Dermis blood vessel endothelial cell (primary cell): ENCODE measurements around the gene CALCOCO1. TPM values are rescaled to one million over a fixed set of nuclear protein-coding genes. Genes with fewer than 3 reads are reported as not detected.
"Not testable (repeated sequence)": the region's sequence is repeated elsewhere in the genome, so short reads cannot be mapped to it uniquely, and the experiment has no call there.

ENCODE experiments used
- DNase-seq: peaks from one replicate; pipeline ENCODE4 v3.0.0; 2010
- total RNA-seq: library from RNA; depleted of rRNA; stranded (reverse); fragments of >200 nt; gene quantifications from 2 replicates; pipeline ENCODE4 v1.2.3, GENCODE V29; 2014

Gene CALCOCO1
- 87.6 and 98.4 TPM in 2 replicates for total RNA-seq

DNA sequence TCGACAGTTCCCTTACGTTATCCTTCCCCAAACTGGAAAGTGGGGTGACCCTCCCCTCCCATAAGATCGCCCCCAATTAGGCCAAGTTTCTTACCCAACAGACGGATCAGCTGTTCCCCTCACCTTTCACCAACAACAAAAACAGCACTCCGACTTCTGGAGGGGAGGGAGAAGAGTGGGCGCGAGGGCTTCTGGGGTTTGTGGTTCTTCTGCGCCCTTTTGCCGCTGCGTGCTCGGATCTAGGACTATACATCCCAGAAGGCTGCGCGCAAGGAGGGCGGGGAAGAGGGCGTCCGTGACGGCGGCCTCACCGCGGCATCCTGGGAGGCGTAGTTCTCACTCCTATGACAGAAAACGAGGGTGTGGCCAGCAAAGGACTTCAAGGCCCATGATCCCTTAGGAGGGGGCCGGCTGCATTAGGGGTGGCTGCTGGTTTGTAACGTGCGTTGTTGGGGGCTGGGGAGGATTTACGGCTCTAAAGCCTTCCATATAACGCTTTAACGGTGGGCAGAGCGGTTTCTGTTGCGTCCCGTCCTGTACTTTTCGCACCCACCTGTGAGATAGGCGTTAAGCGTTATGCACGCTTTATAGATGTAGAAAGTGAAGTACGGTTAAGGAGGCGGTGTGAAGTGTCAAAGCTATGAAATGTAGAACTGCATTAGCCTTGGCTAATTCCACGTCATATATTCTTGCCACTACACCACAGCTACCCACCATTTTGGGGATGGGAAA lies at the start of gene CALCOCO1:
Gene CALCOCO1 (minus strand): TSS at position 143 of the 732 bp plus-strand sequence. CDS start 2,210 bp downstream, outside the sequence.
- DNase-seq = peak; percentile 98

GRCh38 chr12:53776872-53777271 lies 49.6 kb upstream of the CALCOCO1 start:
- no peak for DNase-seq

- no peak for DNase-seq
These were observed 48.4 kb upstream of the CALCOCO1 start for GRCh38 chr12:53775478-53776145.

DNA sequence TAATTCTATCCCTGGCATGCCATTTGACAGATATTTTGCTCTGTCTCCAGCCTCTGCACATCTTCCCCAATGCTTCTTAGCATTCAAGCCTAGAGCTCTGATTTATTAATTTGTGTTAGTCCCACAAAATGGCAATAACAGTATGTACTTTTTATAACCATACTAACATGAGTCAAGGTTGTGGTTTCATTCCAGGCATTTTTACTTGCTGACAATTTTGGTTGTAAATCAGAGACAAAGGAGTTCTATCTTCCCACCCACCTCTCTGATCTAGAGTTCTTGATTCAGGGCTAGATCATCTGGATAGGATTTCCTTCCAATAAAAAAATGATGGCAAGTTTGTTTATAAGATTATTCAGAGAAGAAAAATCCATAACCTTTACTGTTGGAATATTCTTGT lies 43.0 kb upstream of the CALCOCO1 start:
- no peak for DNase-seq

- DNase-seq = no peak
These were observed 41.7 kb upstream of the CALCOCO1 start for GRCh38 chr12:53768976-53769375.

GRCh38 chr12:53766881-53767280 lies 39.6 kb upstream of the CALCOCO1 start:
- no peak for DNase-seq

DNA sequence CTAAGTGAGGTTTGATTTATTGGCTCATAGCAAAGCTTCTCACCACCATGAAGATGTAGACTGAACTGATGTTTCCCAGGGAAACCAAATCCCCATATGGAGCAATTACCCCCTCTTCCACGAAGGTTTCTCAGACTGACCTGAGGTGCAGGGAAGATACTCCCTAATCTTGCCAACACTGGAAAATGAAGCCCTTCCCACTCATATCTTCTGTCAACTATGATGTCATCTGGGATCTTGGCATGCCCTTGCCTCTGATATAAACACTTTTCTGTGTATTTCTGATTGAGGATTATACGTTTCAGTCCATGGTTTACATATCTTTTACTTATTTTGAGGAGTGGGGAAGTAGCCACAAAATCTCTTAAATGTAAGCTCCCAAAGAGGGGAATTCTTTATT lies 38.6 kb upstream of the CALCOCO1 start:
- no peak for DNase-seq

GRCh38 chr12:53764615-53765014 lies 37.4 kb upstream of the CALCOCO1 start:
- DNase-seq = no peak

GRCh38 chr12:53762793-53763192 lies 35.5 kb upstream of the CALCOCO1 start:
- not testable (repeated sequence) for DNase-seq

DNA sequence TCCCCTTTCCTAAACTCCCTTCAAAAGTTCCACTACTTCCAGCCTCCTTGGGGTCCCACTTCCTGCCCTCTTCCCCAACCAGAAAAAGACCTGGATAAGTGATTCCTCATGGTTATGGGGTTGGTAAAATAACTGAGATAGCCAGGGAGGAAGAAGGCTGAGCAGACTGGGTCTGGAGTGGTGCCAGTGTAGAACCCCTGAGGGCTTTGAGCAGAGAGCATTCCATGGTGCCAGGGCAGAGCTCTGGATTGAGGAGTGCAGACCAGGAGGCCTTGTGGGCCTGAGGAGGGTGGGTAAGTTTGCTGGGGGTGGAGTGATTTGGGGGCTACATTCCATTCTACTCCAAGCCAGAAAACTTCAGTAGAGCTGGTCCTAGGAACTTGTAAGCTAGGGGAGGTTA lies 34.1 kb upstream of the CALCOCO1 start:
- no peak for DNase-seq

GRCh38 chr12:53759261-53759660 lies 32.0 kb upstream of the CALCOCO1 start:
- no peak for DNase-seq

- no peak for DNase-seq
These were observed 31.5 kb upstream of the CALCOCO1 start for GRCh38 chr12:53758730-53759103.

DNA sequence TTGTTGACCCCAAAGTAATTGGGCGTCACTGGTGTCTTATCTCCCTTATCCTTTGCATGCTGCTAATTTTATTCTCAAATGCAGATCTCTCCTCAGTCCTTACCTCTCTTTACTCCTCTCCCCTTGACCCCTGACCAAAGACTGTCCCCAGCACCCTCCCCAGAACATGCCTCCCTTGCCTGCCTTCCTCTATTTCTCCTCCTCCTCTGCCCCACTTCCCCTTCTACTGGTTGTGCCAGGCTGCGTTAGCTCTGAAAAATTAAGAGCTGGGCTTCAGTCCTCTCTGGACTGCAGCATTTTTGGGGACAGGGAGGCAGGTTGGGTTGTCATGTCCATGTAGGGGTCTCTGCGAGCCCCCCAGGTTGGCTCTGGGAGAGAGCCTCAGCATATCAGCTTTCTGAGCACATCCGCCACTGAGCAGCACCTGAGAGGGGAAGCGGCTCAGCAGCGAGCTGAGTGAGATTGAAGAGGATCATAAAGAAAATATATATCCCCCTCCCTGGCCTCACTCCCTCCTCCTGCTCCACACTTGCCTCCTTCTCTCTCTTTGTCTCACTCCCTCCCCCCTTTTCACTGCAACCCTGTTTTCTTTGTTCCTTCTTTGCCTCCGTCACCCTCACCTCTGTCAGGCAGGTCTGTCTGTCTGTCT lies 31.0 kb upstream of the CALCOCO1 start:
- no peak for DNase-seq

- DNase-seq = peak; percentile 84
These were observed 30.0 kb upstream of the CALCOCO1 start for GRCh38 chr12:53757101-53757770.

DNA sequence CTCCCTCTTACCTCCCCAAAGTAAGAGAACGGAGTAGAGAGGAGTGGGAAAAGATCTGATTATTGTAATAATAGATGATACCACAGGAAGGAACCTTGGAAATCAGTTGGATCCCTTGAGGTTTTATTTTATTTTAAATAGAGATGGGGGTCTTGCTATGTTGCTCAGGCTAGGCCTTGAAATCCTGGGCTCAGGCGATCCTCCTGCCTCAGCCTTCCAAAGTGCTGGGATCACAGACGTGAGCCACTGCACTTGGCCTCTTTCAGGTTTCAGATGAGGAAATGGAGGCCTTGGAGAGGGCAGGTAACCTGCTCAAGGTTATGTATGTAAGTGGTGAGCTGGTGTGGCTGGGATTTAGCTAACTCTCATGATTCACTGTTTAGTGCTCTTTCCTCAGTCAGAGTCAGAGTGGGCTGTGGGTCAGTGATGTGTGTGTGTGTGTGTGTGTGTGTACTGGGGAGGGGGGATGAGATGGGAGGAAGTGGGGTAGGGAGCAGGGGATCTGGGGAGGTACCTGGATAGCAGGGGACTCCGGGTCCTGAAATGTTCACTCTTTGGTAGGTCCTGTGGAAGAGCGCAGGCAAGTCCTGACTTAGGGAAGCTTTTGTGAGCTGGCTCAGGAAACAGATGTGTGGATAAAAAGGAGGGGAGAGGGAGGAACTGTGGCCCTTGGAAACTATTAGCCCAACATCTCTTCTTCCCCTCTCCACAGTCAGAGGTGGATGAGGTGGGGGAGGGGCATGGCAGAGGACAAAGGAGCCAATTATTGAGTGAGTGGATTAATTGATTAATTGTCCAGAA lies 29.2 kb upstream of the CALCOCO1 start:
- peak; percentile 54 for DNase-seq

DNA sequence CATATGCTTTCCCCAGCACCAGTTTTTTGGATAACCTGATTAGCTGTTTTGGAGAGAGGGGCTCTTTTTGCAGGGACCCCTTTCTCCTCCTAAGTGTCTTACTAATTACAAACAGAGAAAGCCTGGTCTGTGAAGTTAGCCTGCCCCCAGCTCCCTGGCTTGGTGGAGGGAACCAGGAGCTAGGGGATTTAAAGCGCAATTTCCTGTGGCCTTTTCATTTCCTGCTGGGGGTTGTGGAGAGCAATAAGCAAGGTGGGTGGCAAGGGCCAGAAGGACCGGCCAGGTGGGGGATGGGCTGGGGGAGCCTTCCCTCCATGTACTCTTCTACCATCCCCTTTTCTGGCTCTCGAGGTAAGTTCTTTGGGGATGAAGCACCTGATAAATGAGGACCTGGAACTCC lies 28.6 kb upstream of the CALCOCO1 start:
- DNase-seq = no peak

DNA sequence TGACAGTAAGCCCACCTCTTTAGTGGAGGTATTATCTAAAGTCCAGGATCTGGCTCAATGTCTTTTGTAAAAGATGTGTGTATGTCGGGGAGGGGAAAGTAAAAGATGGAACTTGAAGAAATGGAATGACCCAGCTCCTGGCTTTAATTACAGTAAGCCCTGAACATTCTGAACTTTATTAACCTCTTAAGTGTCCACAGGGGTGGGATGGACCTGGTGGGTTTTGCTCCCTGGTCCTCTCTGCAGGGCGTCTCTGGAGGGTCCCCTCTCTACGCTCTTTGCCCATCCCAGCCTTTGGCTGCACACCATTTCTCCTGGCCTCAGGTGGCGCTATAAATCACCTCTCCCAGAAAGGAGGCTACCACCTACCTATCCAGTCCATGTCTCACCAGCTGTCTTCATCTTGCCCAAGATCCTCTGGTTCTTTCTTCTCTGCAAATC lies 28.2 kb upstream of the CALCOCO1 start:
- DNase-seq = no peak

DNA sequence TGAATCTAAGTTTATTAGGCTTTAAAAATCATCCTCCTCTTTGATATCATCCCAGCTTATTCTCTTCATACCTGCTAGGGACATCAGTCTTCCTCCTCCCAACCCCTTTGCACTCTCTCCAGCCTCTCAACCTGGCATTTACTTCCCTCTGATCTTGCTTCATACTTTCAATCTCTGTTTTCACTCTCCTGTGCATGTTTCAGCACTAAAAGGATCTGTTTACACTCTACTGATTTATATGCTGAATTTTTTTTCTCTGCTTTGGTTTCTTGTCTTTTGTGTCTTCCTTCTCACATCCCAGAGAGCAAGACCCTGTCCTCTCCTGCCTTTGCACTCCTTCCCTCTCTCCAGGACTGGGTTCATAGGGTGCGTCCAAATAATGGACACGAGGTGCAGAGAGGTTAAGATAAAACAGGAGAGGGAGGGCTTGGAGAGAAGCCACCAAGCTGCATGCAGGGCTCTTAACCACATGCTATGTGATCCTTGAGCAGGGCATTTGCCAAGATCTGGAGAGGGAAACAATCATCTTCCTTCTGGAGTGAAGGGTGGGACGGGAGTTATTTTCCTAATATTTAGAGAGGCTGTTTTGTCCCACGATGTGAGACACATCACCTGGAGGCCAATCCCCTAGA lies 27.5 kb upstream of the CALCOCO1 start:
- DNase-seq = no peak

- no peak for DNase-seq
These were observed 26.9 kb upstream of the CALCOCO1 start for GRCh38 chr12:53754188-53754585.

DNA sequence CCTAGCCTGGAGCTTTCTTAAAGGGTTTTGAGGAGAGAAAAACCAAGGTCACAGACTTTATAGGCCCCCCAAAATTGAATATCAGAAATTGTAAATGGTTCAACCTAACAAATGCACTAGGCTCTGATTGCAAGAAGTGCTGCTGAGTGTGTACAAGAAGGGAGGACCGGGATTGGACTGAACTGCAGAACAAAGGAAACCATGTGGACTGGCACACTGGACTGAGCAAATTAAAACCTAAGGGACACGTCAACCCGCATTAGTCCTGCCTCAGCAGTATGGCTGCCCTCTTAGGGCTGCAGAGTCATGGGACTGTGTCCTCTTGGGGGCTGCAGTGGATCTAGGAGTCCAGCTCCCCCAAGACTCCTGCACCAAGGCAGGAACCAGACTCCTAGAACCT lies 25.4 kb upstream of the CALCOCO1 start:
- no peak for DNase-seq

DNA sequence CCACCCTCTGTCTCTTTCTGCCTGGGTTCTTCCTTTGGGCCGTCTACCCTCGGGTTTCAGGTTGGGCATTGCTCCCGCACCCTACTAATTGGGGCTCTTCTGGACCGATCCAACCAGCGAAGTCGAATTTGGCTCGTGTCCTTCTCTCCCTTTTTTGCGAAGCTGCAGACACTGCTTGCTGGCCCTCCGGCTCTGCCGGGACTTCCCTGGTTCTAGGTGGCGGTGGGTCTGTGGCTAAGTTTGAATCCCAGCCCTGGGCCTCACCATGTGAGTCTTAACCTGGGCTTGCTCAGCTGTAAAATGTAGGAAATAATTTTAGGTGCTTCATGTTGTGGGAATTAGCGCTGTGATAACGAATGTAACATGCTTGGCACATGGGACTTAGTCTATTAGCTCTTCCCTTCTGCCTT lies 24.9 kb upstream of the CALCOCO1 start:
- no peak for DNase-seq
